MV-4-11 (cell line): Measurements from ENCODE around the gene FBXO8.
"Not testable (repeated sequence)": the region's sequence is repeated elsewhere in the genome, so short reads cannot be mapped to it uniquely, and the experiment has no call there.

Experiments
- DNase-seq: peaks from one replicate; lab custom pipeline; 2025; lab: John Stamatoyannopoulos, UW

Gene FBXO8

DNA sequence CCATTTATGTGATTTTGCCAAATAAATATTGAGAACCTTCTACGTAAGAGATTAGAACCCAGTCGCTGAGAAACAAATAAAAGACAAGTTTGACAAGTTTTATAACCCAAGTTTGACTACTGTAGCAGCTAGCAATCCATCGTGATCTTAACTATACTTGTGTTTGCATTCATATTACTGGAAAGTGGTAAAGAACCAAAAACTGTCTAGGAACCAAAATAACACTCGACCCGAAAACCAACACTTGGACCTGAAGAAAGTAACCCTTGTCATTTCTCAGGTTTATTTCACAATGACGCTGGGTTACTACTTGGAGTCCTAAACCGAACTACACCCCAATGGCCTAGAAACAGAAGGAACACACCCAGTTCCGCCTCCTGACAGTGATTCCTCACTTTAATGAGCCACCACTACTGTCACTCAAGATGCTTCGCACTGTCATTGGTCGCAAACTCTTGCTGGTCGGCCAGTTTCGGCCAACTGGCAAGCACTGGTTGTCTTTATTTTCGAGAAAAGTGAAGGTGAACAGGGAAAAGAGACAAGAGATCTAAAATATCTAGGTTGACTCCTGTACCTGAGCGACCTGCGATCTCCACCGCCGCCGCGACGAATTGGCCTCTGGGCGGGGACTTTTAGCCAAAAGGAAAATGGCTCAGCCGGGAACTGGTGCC lies 496 bp downstream of the FBXO8 start:
- peak; percentile 93 for DNase-seq

DNA sequence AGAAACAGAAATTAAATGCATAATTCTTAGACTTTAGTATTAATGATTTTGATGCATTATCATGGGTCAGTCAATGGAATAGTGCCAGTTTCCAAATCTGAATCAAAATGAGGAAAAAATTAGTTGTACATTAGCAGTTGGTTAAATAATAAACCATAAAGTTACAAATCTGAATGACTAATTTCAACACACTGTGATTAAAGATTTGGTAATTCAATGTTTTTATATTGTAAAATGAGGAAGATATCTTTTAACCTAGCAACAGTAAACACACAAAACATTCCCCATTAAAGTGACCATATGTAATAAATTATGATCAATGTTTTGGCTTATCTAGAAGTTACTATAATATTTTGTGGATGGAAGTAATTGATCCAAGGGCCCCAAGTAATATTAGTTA lies 1.6 kb downstream of the FBXO8 start:
- no peak for DNase-seq

GRCh38 chr4:174281182-174281737 lies 2.2 kb downstream of the FBXO8 start:
- no peak for DNase-seq

DNA sequence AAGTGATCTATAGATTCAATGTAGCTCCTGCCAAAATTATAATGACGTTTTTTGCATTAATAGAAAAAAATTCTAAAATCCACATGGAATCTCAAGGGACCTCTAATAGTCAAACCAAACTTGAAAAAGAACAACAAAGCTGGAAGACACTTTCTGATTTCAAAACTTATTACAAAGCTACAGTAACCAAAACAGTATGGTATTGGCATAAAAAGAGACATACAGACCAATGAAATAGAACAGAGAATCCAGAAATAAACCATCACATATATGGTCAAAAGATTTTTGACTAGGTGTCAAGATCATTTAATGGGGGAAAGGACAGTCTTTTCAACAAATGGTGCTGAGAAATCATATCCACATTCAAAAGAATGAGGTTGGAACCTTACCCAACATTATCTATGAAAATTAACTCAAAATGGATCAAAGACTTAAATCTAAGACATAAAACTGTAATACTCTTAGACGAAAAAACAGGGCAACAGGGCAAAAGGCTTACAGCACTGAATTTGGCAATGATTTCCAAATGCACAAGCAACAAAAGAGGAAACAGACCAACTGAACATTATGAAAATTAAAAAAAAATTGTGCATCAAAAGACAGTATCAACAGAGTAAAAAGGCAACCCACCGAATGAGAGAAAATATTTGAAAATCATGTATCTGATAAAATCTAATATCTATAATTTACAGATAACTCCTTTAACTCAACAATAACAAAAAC lies 3.9 kb downstream of the FBXO8 start:
- DNase-seq: peak; percentile 30

GRCh38 chr4:174278467-174278866 lies 5.0 kb downstream of the FBXO8 start:
- DNase-seq: no peak

GRCh38 chr4:174277433-174277832 lies 6.0 kb downstream of the FBXO8 start:
- no peak for DNase-seq

DNA sequence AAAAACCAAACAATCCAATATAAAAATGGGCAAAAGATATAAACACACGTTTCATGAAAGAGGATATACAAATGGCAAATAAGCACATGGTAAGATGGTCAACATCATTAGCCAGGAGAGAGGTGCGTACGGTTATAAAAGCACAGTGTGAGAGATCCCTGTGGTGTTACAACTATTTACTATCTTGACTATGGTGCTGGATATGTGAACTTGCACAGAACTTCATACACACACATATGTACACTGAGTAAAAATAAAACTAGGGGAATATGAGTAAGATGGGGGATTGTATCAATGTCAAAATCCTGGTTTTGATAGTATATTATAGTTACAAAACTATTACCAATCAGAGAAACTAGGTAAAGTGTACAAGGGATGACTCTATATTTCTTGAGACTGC lies 8.4 kb downstream of the FBXO8 start:
- DNase-seq: no peak

GRCh38 chr4:174274436-174274835 lies 9.0 kb downstream of the FBXO8 start:
- DNase-seq: peak; percentile 19

GRCh38 chr4:174273930-174274329 lies 9.5 kb downstream of the FBXO8 start:
- no peak for DNase-seq

- peak; percentile 49 for DNase-seq
Measured at GRCh38 chr4:174266416-174266815, 17.1 kb downstream of the FBXO8 start.

GRCh38 chr4:174265916-174266315 lies 17.6 kb downstream of the FBXO8 start:
- DNase-seq: no peak

DNA sequence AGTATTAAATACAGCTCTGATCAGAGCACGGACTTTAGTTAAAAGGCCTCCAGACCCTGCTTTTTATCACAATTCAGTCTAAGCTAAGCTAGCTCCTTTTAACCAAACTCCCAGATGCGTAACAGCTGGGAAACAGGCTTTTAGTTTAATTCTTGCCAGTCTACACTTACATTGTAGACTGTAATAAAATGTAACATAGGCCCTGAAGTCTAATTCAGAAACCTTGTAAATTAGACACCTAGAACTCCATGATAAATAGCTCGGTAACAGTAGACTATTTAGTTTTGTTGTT lies 20.1 kb downstream of the FBXO8 start:
- DNase-seq: no peak

DNA sequence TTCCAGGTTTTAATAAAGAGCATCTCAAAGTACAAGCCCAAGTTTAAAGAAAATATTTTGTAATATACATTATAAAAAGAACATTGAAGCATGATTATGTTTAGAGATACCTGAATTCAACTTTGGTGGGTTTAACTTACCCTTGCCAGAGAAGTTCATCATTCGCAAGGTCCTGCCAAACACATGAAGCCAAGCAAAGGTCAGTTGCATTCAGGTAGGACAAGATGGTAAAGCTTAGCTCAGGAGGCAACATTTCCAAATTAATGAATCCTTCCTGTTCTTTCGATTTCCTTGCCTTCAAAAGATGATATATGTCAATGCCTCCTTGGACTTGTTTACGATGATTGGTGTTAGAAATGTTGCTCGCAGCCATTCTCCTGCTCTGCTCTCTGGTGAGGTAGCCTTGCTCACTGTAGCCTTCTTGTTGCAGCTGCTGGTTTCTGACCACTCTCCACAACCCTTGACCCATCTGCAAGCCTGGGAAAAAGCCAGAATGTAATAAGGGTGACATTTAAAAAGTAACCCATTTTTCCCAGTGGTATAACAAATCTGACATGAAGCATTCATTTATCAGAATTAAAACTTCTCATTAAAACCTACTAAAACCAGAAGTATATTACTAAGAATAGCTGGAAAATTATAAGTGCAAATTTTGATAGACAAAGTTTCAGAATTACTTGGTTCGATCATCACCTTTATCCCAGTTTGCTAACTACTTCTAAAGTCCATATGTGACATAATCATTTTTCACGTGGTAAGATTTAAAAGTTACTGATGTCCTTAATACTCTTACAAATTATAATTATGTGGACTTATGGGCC lies 20.6 kb downstream of the FBXO8 start:
- DNase-seq: no peak

DNA sequence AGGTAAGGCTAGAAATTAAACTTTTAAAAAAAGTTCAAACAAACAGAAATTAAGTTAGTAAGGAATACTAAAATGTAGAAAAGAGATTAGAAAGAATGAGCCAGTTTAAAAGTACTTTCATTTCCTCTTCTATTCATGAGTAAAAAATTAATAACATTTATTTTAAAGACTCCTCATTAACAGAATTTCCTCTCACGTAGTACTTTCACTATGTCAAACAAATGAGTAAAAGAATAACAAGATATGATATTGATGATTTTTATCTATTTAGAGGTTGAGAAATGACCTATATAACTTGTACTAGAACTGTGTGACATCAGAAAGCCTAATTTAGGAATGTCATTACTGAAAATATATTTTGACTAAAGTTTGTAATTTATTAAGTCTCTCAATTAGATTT lies 22.0 kb downstream of the FBXO8 start:
- not testable (repeated sequence) for DNase-seq

DNA sequence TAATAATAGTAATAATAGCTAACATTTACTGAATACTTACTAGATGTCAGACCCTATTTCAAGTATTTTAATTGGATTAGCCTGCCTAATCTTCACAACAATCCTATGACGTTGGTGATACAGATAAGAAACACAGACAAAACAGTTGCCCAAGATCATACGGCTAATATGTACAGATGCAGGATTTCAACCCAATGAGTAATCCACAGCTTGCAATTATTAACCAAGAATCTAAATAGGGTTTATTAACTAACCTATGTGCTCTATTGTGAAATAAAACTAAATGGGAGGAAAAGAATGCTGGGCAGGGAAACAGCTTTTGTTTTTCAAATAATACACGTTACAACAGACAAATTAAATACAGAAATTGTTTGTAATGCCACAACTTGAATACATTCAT lies 23.4 kb downstream of the FBXO8 start:
- DNase-seq: no peak

GRCh38 chr4:174259580-174259979 lies 23.9 kb downstream of the FBXO8 start:
- DNase-seq: no peak

- no peak for DNase-seq
Measured at GRCh38 chr4:174256277-174256713, 27.2 kb downstream of the FBXO8 start.

- DNase-seq: no peak
Measured at GRCh38 chr4:174255786-174256185, 27.7 kb downstream of the FBXO8 start.

DNA sequence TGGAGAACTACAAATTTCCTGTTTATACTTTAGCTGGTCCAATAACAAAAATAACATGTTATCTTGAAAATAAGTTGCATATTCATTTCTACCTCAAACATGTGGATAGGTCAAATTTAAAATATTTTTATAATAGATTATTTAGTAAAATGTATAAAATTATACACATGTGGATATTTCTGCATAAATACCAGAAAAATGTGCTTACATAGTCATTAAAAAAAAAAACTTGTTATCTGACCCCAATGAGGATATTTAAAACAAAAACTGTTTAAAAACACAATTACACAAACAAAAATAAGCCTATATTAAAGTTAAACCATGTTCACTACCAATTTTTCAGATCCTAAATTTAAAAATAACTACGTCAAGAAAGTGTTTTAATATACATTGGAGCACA lies 28.1 kb downstream of the FBXO8 start:
- DNase-seq: no peak

DNA sequence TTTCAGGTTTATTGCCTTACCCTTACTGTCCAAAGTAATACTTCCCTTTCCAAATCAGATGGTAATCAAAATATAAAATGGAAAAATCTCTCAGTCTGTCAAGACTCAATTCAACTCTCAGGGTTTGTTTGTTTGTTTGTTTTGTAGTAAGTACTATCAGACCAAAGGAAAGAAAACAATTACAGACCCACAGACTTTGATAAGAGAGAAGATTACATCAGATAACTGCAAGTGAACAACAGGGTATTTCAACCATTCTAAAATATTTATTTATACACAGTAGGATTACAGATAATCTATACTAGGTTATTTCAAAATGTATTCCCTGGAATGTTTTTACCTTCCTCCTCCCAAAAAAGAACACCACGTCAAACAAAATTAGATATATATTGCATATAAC lies 28.9 kb downstream of the FBXO8 start:
- no peak for DNase-seq

DNA sequence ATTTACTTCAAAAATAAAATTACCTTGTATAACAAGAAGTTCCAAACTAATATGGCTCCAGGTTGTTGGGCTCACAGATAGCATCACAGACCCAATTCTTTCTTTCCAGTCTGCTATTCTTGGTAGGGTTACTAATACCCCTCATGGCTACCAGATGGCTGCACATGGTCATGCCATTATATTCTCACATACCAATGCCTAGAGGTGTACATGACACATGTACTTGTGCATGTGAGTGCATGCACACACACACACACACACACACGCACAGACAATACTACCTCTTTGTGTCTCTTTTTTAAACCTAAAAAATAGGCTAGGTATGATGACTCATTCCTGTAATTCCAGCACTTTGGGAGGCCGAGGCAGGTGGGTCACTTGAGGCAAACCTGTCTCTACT lies 31.1 kb downstream of the FBXO8 start:
- DNase-seq: no peak

- DNase-seq: no peak
Measured at GRCh38 chr4:174248407-174248806, 35.1 kb downstream of the FBXO8 start.

DNA sequence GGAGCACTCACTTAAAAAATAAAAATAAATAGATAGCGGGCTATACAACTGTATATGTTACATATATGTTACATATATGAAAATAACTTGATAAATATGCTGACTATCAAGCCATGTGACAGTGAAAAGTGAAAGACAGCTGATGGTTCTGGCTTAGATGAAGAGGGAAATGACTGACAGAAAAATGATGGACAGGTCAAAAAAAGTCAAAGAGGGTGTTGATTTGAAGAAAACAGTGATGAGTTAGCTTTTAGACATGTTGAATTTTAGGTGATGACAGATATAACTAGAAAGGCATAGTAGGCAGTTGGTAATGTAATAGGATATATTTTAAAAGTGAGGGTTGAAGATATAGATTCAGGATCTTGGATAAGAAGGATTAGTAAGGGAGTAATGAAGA lies 37.8 kb downstream of the FBXO8 start:
- no peak for DNase-seq
